ENCODE results near the gene CHRNB2. TPM values are rescaled to one million over a fixed set of nuclear protein-coding genes. Genes with fewer than 3 reads are reported as not detected.

The CHRNB2 gene
- total and polyA plus RNA-seq, 2 of the 8 experiments (the other 6 are each of a cell fraction or from before 2014, with no cell fraction given), result 3.1 to 4.1 TPM

DNA sequence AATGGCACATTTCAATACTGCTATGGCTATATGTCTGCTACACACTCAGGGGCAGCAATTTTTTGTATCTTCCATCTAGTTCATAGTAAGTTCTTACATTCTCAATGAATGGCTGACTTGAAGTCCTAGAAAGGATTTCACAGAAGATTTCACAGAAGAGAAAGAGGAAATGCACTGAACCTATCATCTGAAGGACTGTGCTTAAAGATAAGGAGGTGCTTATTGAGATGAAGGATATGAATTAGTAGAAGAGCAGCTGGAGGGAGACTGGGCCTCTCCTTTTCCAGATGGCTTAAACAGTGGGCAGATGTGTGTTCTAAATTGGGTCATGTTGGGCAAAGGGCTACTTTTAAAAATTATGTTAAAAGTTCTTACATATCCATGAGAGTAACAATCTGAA is 25.8 kb downstream of the CHRNB2 start:
- Histone ChIP-seq H3K27me3 (replicated peaks in 1 of 4; ENCODE audit: control insufficient read depth in 3 of 4, extremely low read depth in 1 of 4, insufficient read depth in 3 of 4, low read length in 3 of 4) (no peaks in the 10 kb centered on the region), H3K9me3 (ENCODE audit: insufficient read depth in 2 of 2, low read depth in 1 of 2, low read length in 1 of 2) (no peaks in the 10 kb centered on the region), H4K5ac (ENCODE audit: insufficient read length, low read depth, low read length) (no peak overlapping the region), H2BK12ac (ENCODE audit: low read depth, low read length) (no peak overlapping the region), H2AK5ac (ENCODE audit: low read depth, low read length) (no peak overlapping the region), H3K23me2 (ENCODE audit: low read depth, low read length) (no peaks in the 10 kb centered on the region), H3K4me1 (replicated peaks in 1 of 4; ENCODE audit: control insufficient read depth in 3 of 4, insufficient read depth in 4 of 4, low read length in 3 of 4) (no peaks in the 10 kb centered on the region), H2AFZ (ENCODE audit: low read length) (no peak overlapping the region), H3K56ac (replicated peaks; ENCODE audit: insufficient read length, low read depth, low read length) (no peak overlapping the region), H3K27ac (ENCODE audit: low read depth, low read length) (no peak overlapping the region), H3K4me3 (ENCODE audit: extremely low read depth in 1 of 4, insufficient read depth in 2 of 4, low read depth in 3 of 4, low read length in 4 of 4) (no peak overlapping the region), H3K4me2 (ENCODE audit: insufficient read depth in 1 of 2, low read depth in 2 of 2, low read length in 2 of 2) (no peak overlapping the region), H4K91ac (replicated peaks; ENCODE audit: insufficient read length, low read length) (no peak overlapping the region), H2BK5ac (ENCODE audit: low read depth, low read length) (no peak overlapping the region), H3K14ac (ENCODE audit: insufficient read length) (no peak overlapping the region), H4K20me1 (replicated peaks in 1 of 2; ENCODE audit: control insufficient read depth in 1 of 2, insufficient read depth in 2 of 2, low read length in 2 of 2) (peaks cover 8 to 10% of the 10 kb centered on the region in 2 experiments), H2BK15ac (ENCODE audit: low read length) (no peak overlapping the region), H2BK120ac (replicated peaks; ENCODE audit: low read depth, low read length) (no peak overlapping the region), H3K79me2 (ENCODE audit: control insufficient read depth in 1 of 2, insufficient read depth in 2 of 2, low read length in 2 of 2) (0 out of 4 replicates have a peak, but pooled peaks cover 0 to 3% of the 10 kb centered on the region in 2 experiments), H3K4ac (replicated peaks; ENCODE audit: insufficient read length, low read depth, low read length) (no peak overlapping the region), H4K8ac (ENCODE audit: extremely low read depth, insufficient read depth, low read length) (no peak overlapping the region), H3K9ac (replicated peaks in 1 of 4; ENCODE audit: extremely low read depth in 1 of 4, low read depth in 3 of 4, low read length in 3 of 4) (no peak overlapping the region), H3K79me1 (ENCODE audit: low read depth, low read length) (peaks cover 7% of the 10 kb centered on the region), H3K18ac (ENCODE audit: extremely low read depth, low read length) (no peak overlapping the region), H3K23ac (ENCODE audit: insufficient read length) (no peak overlapping the region), H2BK20ac (ENCODE audit: low read length) (no peak overlapping the region), H3K36me3 (ENCODE audit: control insufficient read depth in 2 of 4, insufficient read depth in 4 of 4, low read length in 3 of 4) (peaks cover 41 to 93% (median 76%) of the 10 kb centered on the region in 4 experiments)
- ChIA-PET POLR2A (ENCODE audit: partially characterized antibody) (interaction anchor here (0.7 to 1.4 kb wide), 3 partner anchors 10 to 19 kb away, joined by 3 to 4 read pairs (median 3); no protein-coding TSS in a partner anchor), CTCF (ENCODE audit: partially characterized antibody) (no interaction called here)
- FAIRE-seq (no peak), DNase-seq (ENCODE audit: low read depth in 1 of 2, low spot score in 2 of 2) (no peak)
- TF ChIP-seq RXRA (IDR thresholded peaks at IDR 0.05; ENCODE audit: insufficient read depth, low read depth, low read length) (no peak), CHD1 (IDR thresholded peaks at IDR 0.05; ENCODE audit: low read depth, low read length) (no peak), TAF1 (IDR thresholded peaks at IDR 0.05; ENCODE audit: low read depth, low read length) (no peak), BACH1 (IDR thresholded peaks at IDR 0.05; ENCODE audit: low read length) (no peak)
- TF ChIP-seq, protein P1, sequence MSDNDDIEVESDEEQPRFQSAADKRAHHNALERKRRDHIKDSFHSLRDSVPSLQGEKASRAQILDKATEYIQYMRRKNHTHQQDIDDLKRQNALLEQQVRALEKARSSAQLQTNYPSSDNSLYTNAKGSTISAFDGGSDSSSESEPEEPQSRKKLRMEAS (IDR thresholded peaks at IDR 0.05), result no peak

Measured in H1 (cell line).